Vagina (tissue), 2 donors: Measurements from ENCODE around the gene OR1M1. TPM values are rescaled to one million over a fixed set of nuclear protein-coding genes. Genes with fewer than 3 reads are reported as not detected.
"Not testable (repeated sequence)": the region's sequence is repeated elsewhere in the genome, so short reads cannot be mapped to it uniquely, and the experiment has no call there.

Experiments used
- DNase-seq, 2 donors: peaks; one replicate each; pipeline ENCODE4 v3.0.0-alpha.2; 2017; ENCODE audit errors: extremely low spot score in 2 of 2
- H3K27ac ChIP-seq: fragments of 200-600 bp; sonication (generic); one replicate; pipeline ENCODE4 v1.5.1; 2019
- H3K27me3 ChIP-seq: fragments of 200-600 bp; sonication (generic); one replicate; pipeline ENCODE4 v1.5.1; 2019
- H3K36me3 ChIP-seq, 2 donors: fragments of 200-600 bp; sonication (generic); one replicate each; pipeline ENCODE4 v1.5.1; 2017 to 2019
- H3K4me1 ChIP-seq: fragments of 200-600 bp; sonication (generic); one replicate; pipeline ENCODE4 v1.5.1; 2019
- H3K4me3 ChIP-seq, 2 donors: fragments of 200-600 bp; sonication (generic); 1 replicate in 1 of 2; 2 replicates in 1 of 2; pipeline ENCODE4 v1.5.1; 2016 to 2019
- H3K9me3 ChIP-seq: fragments of 200-600 bp; sonication (generic); one replicate; pipeline ENCODE4 v1.5.1; 2019
- CTCF ChIP-seq, 3 experiments: fragments of 450-650 bp in 2 of 3; fragments of 200-600 bp in 1 of 3; sonication (generic) in 1 of 3; IDR thresholded peaks; one replicate each; pipeline ENCODE4 v1.5.1; 2017 to 2019; ENCODE audit warnings: antibody characterized with exemption in 3 of 3, mild to moderate bottlenecking in 2 of 3, moderate library complexity in 2 of 3
- POLR2A ChIP-seq, 2 donors: fragments of 450-650 bp; IDR thresholded peaks; one replicate each; pipeline ENCODE4 v1.6.1; 2017; ENCODE audit warnings: antibody characterized with exemption in 2 of 2, mild to moderate bottlenecking in 2 of 2, moderate library complexity in 2 of 2
- POLR2AphosphoS5 ChIP-seq, 2 donors: sonication (generic); formaldehyde crosslinking; IDR thresholded peaks; one replicate each; pipeline ENCODE4 v1.9.0; 2017; ENCODE audit warnings: antibody characterized with exemption in 2 of 2, mild to moderate bottlenecking in 2 of 2, low read depth in 1 of 2; ENCODE audit not compliant: insufficient read depth in 1 of 2
- intact Hi-C: fragments of 100-400 bp; cut with DNase I; formaldehyde crosslinking; loops from one replicate; pipeline ENCODE4 v1.15.1; 2023
- total RNA-seq: library from RNA; depleted of rRNA; stranded (reverse); fragments of >200 nt; gene quantifications from one replicate; pipeline ENCODE4 v1.2.3, GENCODE V29; 2016

The OR1M1 gene
- total RNA-seq, 1 donor from 2014 or later = not detected

- TF ChIP-seq POLR2A (IDR thresholded peaks at IDR 0.05) (no peak), CTCF (IDR thresholded peaks at IDR 0.05) (no peak), POLR2AphosphoS5 (IDR thresholded peaks at IDR 0.05; ENCODE audit: insufficient read depth in 1 of 2, low read depth in 1 of 2) (no peak)
- intact Hi-C loops = no loop called here
- DNase-seq = no peak
- Histone ChIP-seq H3K27me3 (no peaks in the 10 kb centered on the region), H3K27ac (no peak overlapping the region), H3K36me3 (no peaks in the 10 kb centered on the region), H3K9me3 (no peaks in the 10 kb centered on the region), H3K4me3 (no peak overlapping the region), H3K4me1 (no peaks in the 10 kb centered on the region)
Measured at GRCh38 chr19:9041023-9041422, 45.8 kb upstream of the OR1M1 start.

- H3K27ac ChIP-seq = no peak overlapping the region
- no peak for DNase-seq
- H3K9me3 ChIP-seq = no peaks in the 10 kb centered on the region
- no peak for TF ChIP-seq POLR2A (IDR thresholded peaks at IDR 0.05)
- TF ChIP-seq POLR2AphosphoS5 (IDR thresholded peaks at IDR 0.05; ENCODE audit: insufficient read depth in 1 of 2, low read depth in 1 of 2) = no peak
- no peak for TF ChIP-seq CTCF (IDR thresholded peaks at IDR 0.05)
- H3K4me1 ChIP-seq = no peaks in the 10 kb centered on the region
- intact Hi-C loops = no loop called here
- H3K36me3 ChIP-seq = no peaks in the 10 kb centered on the region
- no peaks in the 10 kb centered on the region for H3K27me3 ChIP-seq
- H3K4me3 ChIP-seq = no peak overlapping the region
Measured at GRCh38 chr19:9043524-9043923, 43.3 kb upstream of the OR1M1 start.

DNA sequence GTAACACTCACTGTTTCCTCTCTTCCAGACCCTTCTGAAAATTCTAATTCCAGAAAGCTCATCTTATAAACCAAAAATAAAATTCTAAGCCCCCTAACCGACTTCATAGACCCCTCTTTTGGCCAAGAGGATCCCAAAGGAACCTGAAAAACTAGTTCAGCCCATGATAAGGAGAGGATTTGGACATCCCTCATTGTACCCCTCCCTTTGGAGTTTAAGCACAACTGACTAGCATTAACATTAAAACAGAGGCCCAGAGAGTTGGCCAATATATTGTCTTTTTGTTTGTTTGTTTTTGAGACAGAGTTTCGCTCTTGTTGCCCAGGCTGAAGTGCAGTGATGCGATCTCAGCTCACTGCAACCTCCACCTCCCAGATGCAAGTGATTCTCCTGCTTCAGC lies 42.4 kb upstream of the OR1M1 start:
- TF ChIP-seq CTCF (IDR thresholded peaks at IDR 0.05) = no peak
- TF ChIP-seq POLR2AphosphoS5 (IDR thresholded peaks at IDR 0.05; ENCODE audit: insufficient read depth in 1 of 2, low read depth in 1 of 2) = no peak
- TF ChIP-seq POLR2A (IDR thresholded peaks at IDR 0.05) = no peak
- intact Hi-C loops = no loop called here
- no peaks in the 10 kb centered on the region for H3K36me3 ChIP-seq
- no peak overlapping the region for H3K4me3 ChIP-seq
- no peaks in the 10 kb centered on the region for H3K27me3 ChIP-seq
- no peaks in the 10 kb centered on the region for H3K9me3 ChIP-seq
- H3K27ac ChIP-seq = no peak overlapping the region
- H3K4me1 ChIP-seq = no peaks in the 10 kb centered on the region
- DNase-seq = no peak

- Histone ChIP-seq H3K9me3 (no peaks in the 10 kb centered on the region), H3K36me3 (no peaks in the 10 kb centered on the region), H3K27ac (no peak overlapping the region), H3K27me3 (no peaks in the 10 kb centered on the region), H3K4me1 (no peaks in the 10 kb centered on the region), H3K4me3 (no peak overlapping the region)
- intact Hi-C loops = no loop called here
- TF ChIP-seq CTCF (IDR thresholded peaks at IDR 0.05) = no peak
- no peak for TF ChIP-seq POLR2A (IDR thresholded peaks at IDR 0.05)
- no peak for TF ChIP-seq POLR2AphosphoS5 (IDR thresholded peaks at IDR 0.05; ENCODE audit: insufficient read depth in 1 of 2, low read depth in 1 of 2)
- no peak for DNase-seq
Measured at GRCh38 chr19:9046694-9047093, 40.2 kb upstream of the OR1M1 start.

- Histone ChIP-seq H3K36me3 (no peaks in the 10 kb centered on the region), H3K27ac (no peak overlapping the region), H3K27me3 (no peaks in the 10 kb centered on the region), H3K4me3 (no peak overlapping the region), H3K9me3 (no peaks in the 10 kb centered on the region), H3K4me1 (no peaks in the 10 kb centered on the region)
- TF ChIP-seq POLR2A (IDR thresholded peaks at IDR 0.05) = no peak
- no peak for TF ChIP-seq CTCF (IDR thresholded peaks at IDR 0.05)
- TF ChIP-seq POLR2AphosphoS5 (IDR thresholded peaks at IDR 0.05; ENCODE audit: insufficient read depth in 1 of 2, low read depth in 1 of 2) = no peak
- intact Hi-C loops = no loop called here
- no peak for DNase-seq
Measured at GRCh38 chr19:9052894-9053293, 34.0 kb upstream of the OR1M1 start.

DNA sequence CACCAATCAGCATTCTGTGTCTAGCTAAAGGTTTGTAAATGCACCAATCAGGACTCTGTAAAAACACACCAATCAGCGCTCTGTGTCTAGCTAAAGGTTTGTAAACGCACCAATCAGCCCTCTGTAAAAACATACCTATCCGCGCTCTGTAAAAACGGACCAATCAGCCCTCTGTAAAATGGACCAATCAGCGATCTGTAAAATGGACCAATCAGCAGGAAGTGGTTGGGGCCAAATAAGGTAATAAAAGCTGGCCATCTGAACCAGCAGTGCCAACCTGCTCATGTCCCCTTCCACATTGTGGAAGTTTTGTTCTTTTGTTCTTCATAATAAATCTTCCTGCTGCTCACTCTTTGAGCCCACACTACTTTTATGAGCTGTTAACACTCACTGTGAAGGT lies 33.2 kb upstream of the OR1M1 start:
- H3K4me1 ChIP-seq, H3K27me3 ChIP-seq, H3K9me3 ChIP-seq, DNase-seq, H3K4me3 ChIP-seq, H3K27ac ChIP-seq, H3K36me3 ChIP-seq, intact Hi-C loops: not testable (repeated sequence)
